NCI-H748 (cell line): ENCODE results near the gene FOXP1.

Experiments
- DNase-seq: peaks from one replicate; lab custom pipeline; 2025; ENCODE audit not compliant: unreplicated experiment; lab: John Stamatoyannopoulos, UW

The FOXP1 gene

GRCh38 chr3:71117572-71118247 is 465.8 kb downstream of the FOXP1 start:
- peak; percentile 62 for DNase-seq

- no peak for DNase-seq
Observed at GRCh38 chr3:71114610-71115009, 468.9 kb downstream of the FOXP1 start.

GRCh38 chr3:71112576-71112975 is 471.0 kb downstream of the FOXP1 start:
- DNase-seq = no peak

GRCh38 chr3:71111784-71112440 is 471.6 kb downstream of the FOXP1 start:
- no peak for DNase-seq

GRCh38 chr3:71110385-71111222 is 472.9 kb downstream of the FOXP1 start:
- DNase-seq = no peak

GRCh38 chr3:71109977-71110285 is 473.6 kb downstream of the FOXP1 start:
- DNase-seq = no peak

- no peak for DNase-seq
Observed at GRCh38 chr3:71109241-71109976, 474.1 kb downstream of the FOXP1 start.

- DNase-seq = no peak
Observed at GRCh38 chr3:71107926-71108325, 475.6 kb downstream of the FOXP1 start.

- DNase-seq = peak; percentile 63
Observed at GRCh38 chr3:71104976-71105375, 478.6 kb downstream of the FOXP1 start.

GRCh38 chr3:71104556-71104955 is 479.0 kb downstream of the FOXP1 start:
- no peak for DNase-seq

- peak; percentile 5 for DNase-seq
Observed at GRCh38 chr3:71104121-71104541, 479.4 kb downstream of the FOXP1 start.

GRCh38 chr3:71103430-71103921 is 480.1 kb downstream of the FOXP1 start:
- DNase-seq = peak; percentile 89

GRCh38 chr3:71102111-71102983 is 481.2 kb downstream of the FOXP1 start:
- DNase-seq = peak; percentile 86

GRCh38 chr3:71101626-71102025 is 481.9 kb downstream of the FOXP1 start:
- DNase-seq = peak; percentile 33

- DNase-seq = no peak
Observed at GRCh38 chr3:71101014-71101413, 482.5 kb downstream of the FOXP1 start.

GRCh38 chr3:71099997-71100719 is 483.4 kb downstream of the FOXP1 start:
- no peak for DNase-seq

- no peak for DNase-seq
Observed at GRCh38 chr3:71097557-71097956, 486.0 kb downstream of the FOXP1 start.

- no peak for DNase-seq
Observed at GRCh38 chr3:71095511-71096291, 487.8 kb downstream of the FOXP1 start.
